Suprapubic skin (tissue), 4 donors: ENCODE measurements around the gene PAK2. TPM values are rescaled to one million over a fixed set of nuclear protein-coding genes. Genes with fewer than 3 reads are reported as not detected.

Experiments
- DNase-seq, 2 donors: peaks; one replicate each; pipeline ENCODE4 v3.0.0-alpha.2; 2019; ENCODE audit warnings: low spot score in 2 of 2
- H3K27ac ChIP-seq: fragments of 200-600 bp; sonication (generic); one replicate; pipeline ENCODE4 v1.5.1; 2019
- H3K27me3 ChIP-seq: fragments of 200-600 bp; sonication (generic); one replicate; pipeline ENCODE4 v1.5.1; 2019
- H3K36me3 ChIP-seq: fragments of 200-600 bp; sonication (generic); one replicate; pipeline ENCODE4 v1.5.1; 2019
- H3K4me1 ChIP-seq: fragments of 200-600 bp; sonication (generic); one replicate; pipeline ENCODE4 v1.5.1; 2019
- H3K4me3 ChIP-seq: fragments of 200-600 bp; sonication (generic); one replicate; pipeline ENCODE4 v1.5.1; 2019; ENCODE audit warnings: mild to moderate bottlenecking
- H3K9me3 ChIP-seq: fragments of 200-600 bp; sonication (generic); one replicate; pipeline ENCODE4 v1.5.1; 2019
- CTCF ChIP-seq, 2 donors: fragments of 200-600 bp in 1 of 2; fragments of 450-650 bp in 1 of 2; sonication (generic) in 1 of 2; IDR thresholded peaks; one replicate each; pipeline ENCODE4 v1.5.1; 2016 to 2019; ENCODE audit warnings: antibody characterized with exemption in 2 of 2, mild to moderate bottlenecking in 1 of 2, moderate library complexity in 1 of 2
- EP300 ChIP-seq: sonication (generic); formaldehyde crosslinking; IDR thresholded peaks from one replicate; pipeline ENCODE4 v1.6.1; 2017; ENCODE audit warnings: antibody characterized with exemption
- POLR2A ChIP-seq, 2 donors: fragments of 450-650 bp; IDR thresholded peaks; one replicate each; pipeline ENCODE4 v1.6.1; 2017; ENCODE audit warnings: antibody characterized with exemption in 2 of 2, mild to moderate bottlenecking in 2 of 2, moderate library complexity in 2 of 2
- POLR2AphosphoS5 ChIP-seq, 3 donors: sonication (generic); formaldehyde crosslinking; IDR thresholded peaks; one replicate each; pipeline ENCODE4 v1.6.1; 2017; ENCODE audit warnings: antibody characterized with exemption in 3 of 3
- WGBS: methylation state at CpG from one replicate; pipeline ENCODE4 v1.1.5; 2018; 5-methylcytosine and 5-hydroxymethylcytosine counted together
- total RNA-seq, 4 donors: library from RNA; depleted of rRNA; stranded (reverse); fragments of >200 nt; gene quantifications; one replicate each; pipeline ENCODE4 v1.1.0, GENCODE V29; 2016

The PAK2 gene
- total RNA-seq, 4 donors from 2014 or later, result 29.6 to 42.8 (median 33.5) TPM

GRCh38 chr3:196763179-196763578, 23.5 kb downstream of the PAK2 start:
- no peak for DNase-seq
- no peaks in the 10 kb centered on the region for H3K4me1 ChIP-seq
- no peak for TF ChIP-seq EP300
- no peak for TF ChIP-seq CTCF (IDR thresholded peaks at IDR 0.05)
- no peak for TF ChIP-seq POLR2AphosphoS5 (IDR thresholded peaks at IDR 0.05)
- no peak for TF ChIP-seq POLR2A (IDR thresholded peaks at IDR 0.05)

DNA sequence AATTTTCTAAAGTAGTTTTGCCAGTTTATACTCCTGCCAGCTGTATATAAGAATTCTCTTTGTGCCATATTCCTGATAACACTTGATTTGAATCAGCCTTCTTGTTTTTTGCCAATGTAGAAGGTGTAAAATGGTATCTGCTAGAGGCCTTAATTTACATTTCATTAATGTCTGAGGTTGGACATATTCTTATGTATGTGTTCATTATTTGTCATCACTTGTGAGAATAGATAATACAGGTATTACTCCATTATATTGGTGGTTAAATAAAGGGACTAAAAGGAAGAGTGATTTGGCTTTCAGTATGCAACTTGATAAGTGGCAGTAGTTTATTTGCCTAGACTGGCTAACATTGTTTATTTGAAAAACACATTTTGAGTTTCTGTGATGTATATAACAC, 25.8 kb downstream of the PAK2 start:
- TF ChIP-seq POLR2A (IDR thresholded peaks at IDR 0.05), result no peak
- no peak for TF ChIP-seq EP300
- no peak for TF ChIP-seq POLR2AphosphoS5 (IDR thresholded peaks at IDR 0.05)
- TF ChIP-seq CTCF (IDR thresholded peaks at IDR 0.05), result no peak
- H3K9me3 ChIP-seq, result no peaks in the 10 kb centered on the region
- H3K27ac ChIP-seq, result no peak overlapping the region
- no peaks in the 10 kb centered on the region for H3K4me1 ChIP-seq
- no peak for DNase-seq
- peaks cover 5% of the 10 kb centered on the region for H3K36me3 ChIP-seq
- H3K4me3 ChIP-seq, result no peak overlapping the region
- no peaks in the 10 kb centered on the region for H3K27me3 ChIP-seq

More at GRCh38 chr3:196763179-196763578, 23.5 kb downstream of the PAK2 start:
- H3K4me3 ChIP-seq, result no peak overlapping the region
- no peaks in the 10 kb centered on the region for H3K36me3 ChIP-seq
- H3K27me3 ChIP-seq, result no peaks in the 10 kb centered on the region
- H3K9me3 ChIP-seq, result no peaks in the 10 kb centered on the region
- H3K27ac ChIP-seq, result no peak overlapping the region
- WGBS, result 64% methylated on average over 7 of the region's 7 CpGs

- Histone ChIP-seq H3K9me3 (no peaks in the 10 kb centered on the region), H3K27ac (no peak overlapping the region), H3K27me3 (no peaks in the 10 kb centered on the region), H3K36me3 (peaks cover 5% of the 10 kb centered on the region), H3K4me3 (no peak overlapping the region), H3K4me1 (peaks cover 7% of the 10 kb centered on the region)
- no peak for DNase-seq
- WGBS, result 93% methylated on average over 1 of the region's 1 CpG
- TF ChIP-seq EP300, result no peak
- TF ChIP-seq POLR2A (IDR thresholded peaks at IDR 0.05), result no peak
- no peak for TF ChIP-seq CTCF (IDR thresholded peaks at IDR 0.05)
- TF ChIP-seq POLR2AphosphoS5 (IDR thresholded peaks at IDR 0.05), result no peak
Observed at GRCh38 chr3:196771067-196771466, 31.4 kb downstream of the PAK2 start.

- DNase-seq, result no peak
- H3K4me3 ChIP-seq, result no peak overlapping the region
- no peak for TF ChIP-seq EP300
- H3K27ac ChIP-seq, result no peak overlapping the region
- H3K9me3 ChIP-seq, result no peaks in the 10 kb centered on the region
- H3K36me3 ChIP-seq, result peaks cover 5% of the 10 kb centered on the region
- no peaks in the 10 kb centered on the region for H3K27me3 ChIP-seq
- H3K4me1 ChIP-seq, result peaks cover 7% of the 10 kb centered on the region
- 95% methylated on average over 4 of the region's 4 CpGs for WGBS
Observed at GRCh38 chr3:196772102-196772501, 32.4 kb downstream of the PAK2 start.

DNA sequence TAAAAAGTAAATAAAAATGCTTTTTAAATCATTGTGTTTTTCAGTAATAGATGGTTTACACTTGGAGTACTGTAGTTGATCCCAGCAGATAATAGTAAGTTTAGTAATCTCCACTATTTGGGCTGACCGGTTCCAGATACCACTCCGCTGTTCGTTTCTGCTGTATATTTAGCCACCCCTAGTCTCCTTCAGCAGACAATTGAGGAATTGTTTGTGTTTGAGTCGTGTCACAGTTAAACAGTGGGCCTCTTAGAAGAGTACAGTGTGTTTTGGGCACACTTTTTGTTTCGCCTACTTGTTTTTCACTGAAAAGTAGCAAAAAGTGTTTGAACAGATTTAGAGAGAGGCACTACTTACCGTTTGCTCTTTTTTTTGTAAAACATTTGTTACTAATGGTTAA, 33.2 kb downstream of the PAK2 start:
- H3K9me3 ChIP-seq, result no peaks in the 10 kb centered on the region
- no peak overlapping the region for H3K4me3 ChIP-seq
- H3K36me3 ChIP-seq, result peaks cover 5% of the 10 kb centered on the region
- 84% methylated on average over 6 of the region's 6 CpGs for whole genome bisulfite sequencing
- no peaks in the 10 kb centered on the region for H3K27me3 ChIP-seq
- H3K27ac ChIP-seq, result no peak overlapping the region
- no peak for DNase-seq
- peaks cover 7% of the 10 kb centered on the region for H3K4me1 ChIP-seq
- TF ChIP-seq POLR2A (IDR thresholded peaks at IDR 0.05) (no peak), POLR2AphosphoS5 (IDR thresholded peaks at IDR 0.05) (no peak), EP300 (no peak), CTCF (IDR thresholded peaks at IDR 0.05) (no peak)

DNA sequence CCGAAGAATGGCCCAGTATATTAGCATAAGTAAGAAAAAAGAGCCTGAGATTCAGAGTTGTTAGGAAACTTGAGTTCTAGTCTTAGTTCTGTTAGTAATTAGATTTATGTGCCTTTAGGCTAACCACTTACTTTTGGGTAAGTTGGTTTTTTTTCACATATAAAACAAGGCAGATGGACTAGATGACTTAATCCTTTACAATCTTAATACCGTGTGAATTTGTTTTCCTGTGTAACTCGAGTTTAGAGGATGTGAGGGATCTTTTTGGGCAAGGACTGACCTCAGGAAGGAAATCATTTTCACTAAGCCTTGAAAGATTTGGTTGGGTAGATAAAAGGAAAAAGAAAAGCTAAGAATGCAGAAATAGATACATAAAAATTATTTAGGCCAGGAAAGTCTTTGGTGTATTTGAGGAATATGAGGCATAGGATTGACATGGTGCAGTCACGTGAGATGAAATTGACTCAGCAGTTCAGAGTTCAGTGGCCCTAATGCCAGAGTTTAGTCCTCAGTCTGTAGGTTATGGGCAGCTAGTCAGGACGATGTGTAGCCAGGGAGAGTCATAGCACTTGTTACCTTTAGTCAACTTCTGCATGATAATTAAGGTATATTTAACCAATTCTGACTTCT, 34.6 kb downstream of the PAK2 start:
- no peak overlapping the region for H3K27ac ChIP-seq
- DNase-seq, result no peak
- peaks cover 7% of the 10 kb centered on the region for H3K4me1 ChIP-seq
- no peaks in the 10 kb centered on the region for H3K9me3 ChIP-seq
- H3K4me3 ChIP-seq, result no peak overlapping the region
- H3K27me3 ChIP-seq, result no peaks in the 10 kb centered on the region
- TF ChIP-seq EP300 (no peak), POLR2AphosphoS5 (IDR thresholded peaks at IDR 0.05) (no peak), POLR2A (IDR thresholded peaks at IDR 0.05) (no peak), CTCF (IDR thresholded peaks at IDR 0.05) (no peak)
- H3K36me3 ChIP-seq, result no peaks in the 10 kb centered on the region
- WGBS, result 59% methylated on average over 5 of the region's 5 CpGs
